ENCODE data around the gene MTIF3. TPM values are rescaled to one million over a fixed set of nuclear protein-coding genes. Genes with fewer than 3 reads are reported as not detected.

Gene MTIF3
- polyA plus RNA-seq, 1 donor from 2014 or later = 66.5 TPM

GRCh38 chr13:27466513-27466912, 16.1 kb upstream of the MTIF3 start:
- Histone ChIP-seq H3K9me2 (ENCODE audit: insufficient read depth, low read length) (no peaks in the 10 kb centered on the region), H3K4me3 (ENCODE audit: low read length) (no peak overlapping the region), H2AFZ (ENCODE audit: low read depth, low read length) (no peak overlapping the region), H3F3A (ENCODE audit: insufficient read depth, low read length, poor library complexity, severe bottlenecking) (no peaks in the 10 kb centered on the region), H4K20me1 (ENCODE audit: insufficient read depth) (no peaks in the 10 kb centered on the region), H3K36me3 (ENCODE audit: insufficient read depth, low read length) (no peaks in the 10 kb centered on the region), H3K27ac (ENCODE audit: low read length) (no peak overlapping the region), H3K27me3 (ENCODE audit: insufficient read depth, low read depth, low read length) (no peaks in the 10 kb centered on the region), H3K79me2 (replicated peaks; ENCODE audit: insufficient read depth, low read length) (no peaks in the 10 kb centered on the region), H3K9me3 (ENCODE audit: low read length) (no peaks in the 10 kb centered on the region), H3K9ac (ENCODE audit: low read length) (no peak overlapping the region), H3K4me2 (ENCODE audit: low read length) (no peak overlapping the region)
- TF ChIP-seq SMC3 (conservative IDR thresholded peaks at IDR 0.05; ENCODE audit: poor library complexity) = no peak
- TF ChIP-seq MXI1 (conservative IDR thresholded peaks at IDR 0.05; ENCODE audit: poor library complexity, severe bottlenecking) = no peak
- TF ChIP-seq TAF1 (IDR thresholded peaks at IDR 0.05; ENCODE audit: low read depth) = no peak
- TF ChIP-seq CTCF (IDR thresholded peaks at IDR 0.05; ENCODE audit: poor library complexity, severe bottlenecking) = no peak
- no peak for TF ChIP-seq EZH2 (IDR thresholded peaks at IDR 0.05; ENCODE audit: borderline replicate concordance, insufficient read depth, low read length, poor library complexity, severe bottlenecking)
- TF ChIP-seq EP300 (conservative IDR thresholded peaks at IDR 0.05; ENCODE audit: poor library complexity, severe bottlenecking) = no peak
- TF ChIP-seq REST (IDR thresholded peaks at IDR 0.05; ENCODE audit: borderline replicate concordance) = no peak
- TF ChIP-seq RAD21 (conservative IDR thresholded peaks at IDR 0.05) = no peak
- no peak for TF ChIP-seq POLR2AphosphoS5 (IDR thresholded peaks at IDR 0.05)

- H3F3A ChIP-seq (ENCODE audit: insufficient read depth, low read length, poor library complexity, severe bottlenecking) = no peaks in the 10 kb centered on the region
- no peaks in the 10 kb centered on the region for H4K20me1 ChIP-seq (ENCODE audit: insufficient read depth)
- no peak overlapping the region for H2AFZ ChIP-seq (ENCODE audit: low read depth, low read length)
- H3K9ac ChIP-seq (ENCODE audit: low read length) = no peak overlapping the region
- H3K27ac ChIP-seq (ENCODE audit: low read length) = no peak overlapping the region
- H3K9me3 ChIP-seq (ENCODE audit: low read length) = no peaks in the 10 kb centered on the region
- no peak overlapping the region for H3K4me2 ChIP-seq (ENCODE audit: low read length)
- no peaks in the 10 kb centered on the region for H3K27me3 ChIP-seq (ENCODE audit: insufficient read depth, low read depth, low read length)
- no peaks in the 10 kb centered on the region for H3K9me2 ChIP-seq (ENCODE audit: insufficient read depth, low read length)
- no peaks in the 10 kb centered on the region for H3K79me2 ChIP-seq (replicated peaks; ENCODE audit: insufficient read depth, low read length)
- no peak overlapping the region for H3K4me3 ChIP-seq (ENCODE audit: low read length)
- no peak for TF ChIP-seq RAD21 (conservative IDR thresholded peaks at IDR 0.05)
- no peak for TF ChIP-seq MXI1 (conservative IDR thresholded peaks at IDR 0.05; ENCODE audit: poor library complexity, severe bottlenecking)
- TF ChIP-seq EZH2 (IDR thresholded peaks at IDR 0.05; ENCODE audit: borderline replicate concordance, insufficient read depth, low read length, poor library complexity, severe bottlenecking) = no peak
- TF ChIP-seq CTCF (IDR thresholded peaks at IDR 0.05; ENCODE audit: poor library complexity, severe bottlenecking) = no peak
- TF ChIP-seq POLR2AphosphoS5 (IDR thresholded peaks at IDR 0.05) = no peak
- no peaks in the 10 kb centered on the region for H3K36me3 ChIP-seq (ENCODE audit: insufficient read depth, low read length)
These were observed 15.2 kb upstream of the MTIF3 start for GRCh38 chr13:27465611-27466010.

Measured in neural cell (in vitro differentiated cells).